Bronchial epithelial cell (primary cell): ENCODE measurements around the gene TEX35. TPM values are rescaled to one million over a fixed set of nuclear protein-coding genes. Genes with fewer than 3 reads are reported as not detected.

Experiments used
- DNase-seq: peaks from one replicate; pipeline ENCODE4 v3.0.0-alpha.2; 2010; ENCODE audit warnings: low read depth
- FAIRE-seq: peaks from 2 replicates; lab custom pipeline; 2011; peaks lifted over from hg19 to GRCh38; lab: Jason Lieb, UNC
- H3K27me3 ChIP-seq: 2 replicates; pipeline ENCODE4 v1.5.1; 2011; ENCODE audit warnings: low read length; ENCODE audit not compliant: control insufficient read depth, insufficient read depth
- H3K36me3 ChIP-seq: 2 replicates; pipeline ENCODE4 v1.5.1; 2011; ENCODE audit warnings: low read length; ENCODE audit not compliant: control insufficient read depth, insufficient read depth
- H3K4me3 ChIP-seq: 2 replicates; pipeline ENCODE4 v1.5.1; 2011; ENCODE audit warnings: mild to moderate bottlenecking, low read depth, low read length, control low read depth
- total RNA-seq: library from RNA; depleted of rRNA; stranded (reverse); fragments of >200 nt; gene quantifications from 2 replicates; pipeline ENCODE4 v1.2.1, GENCODE V29; 2014
- TF ChIP-seq, protein P1 (sequence below): IDR thresholded peaks from 2 replicates; pipeline ENCODE4 v1.5.1; 2011; ENCODE audit warnings: mild to moderate bottlenecking, moderate library complexity, low read length, control low read depth, inconsistent platforms; ENCODE audit not compliant: insufficient read depth, severe bottlenecking

Gene TEX35
- total RNA-seq: not detected in 2 replicates

- no peak for FAIRE-seq
- Histone ChIP-seq H3K4me3 (no peak within 1 kb of the TSS), H3K27me3 (no peaks in the 10 kb centered on the region), H3K36me3 (no peaks in the 10 kb centered on the region)
- no peak for DNase-seq
- TF ChIP-seq, protein P1, sequence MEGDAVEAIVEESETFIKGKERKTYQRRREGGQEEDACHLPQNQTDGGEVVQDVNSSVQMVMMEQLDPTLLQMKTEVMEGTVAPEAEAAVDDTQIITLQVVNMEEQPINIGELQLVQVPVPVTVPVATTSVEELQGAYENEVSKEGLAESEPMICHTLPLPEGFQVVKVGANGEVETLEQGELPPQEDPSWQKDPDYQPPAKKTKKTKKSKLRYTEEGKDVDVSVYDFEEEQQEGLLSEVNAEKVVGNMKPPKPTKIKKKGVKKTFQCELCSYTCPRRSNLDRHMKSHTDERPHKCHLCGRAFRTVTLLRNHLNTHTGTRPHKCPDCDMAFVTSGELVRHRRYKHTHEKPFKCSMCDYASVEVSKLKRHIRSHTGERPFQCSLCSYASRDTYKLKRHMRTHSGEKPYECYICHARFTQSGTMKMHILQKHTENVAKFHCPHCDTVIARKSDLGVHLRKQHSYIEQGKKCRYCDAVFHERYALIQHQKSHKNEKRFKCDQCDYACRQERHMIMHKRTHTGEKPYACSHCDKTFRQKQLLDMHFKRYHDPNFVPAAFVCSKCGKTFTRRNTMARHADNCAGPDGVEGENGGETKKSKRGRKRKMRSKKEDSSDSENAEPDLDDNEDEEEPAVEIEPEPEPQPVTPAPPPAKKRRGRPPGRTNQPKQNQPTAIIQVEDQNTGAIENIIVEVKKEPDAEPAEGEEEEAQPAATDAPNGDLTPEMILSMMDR: no peak
Observed at GRCh38 chr1:178512566-178513277, at the start of gene TEX35. Gene TEX35 (plus strand): TSS chr1:178513109. CDS start chr1:178513189, 80 bp downstream.

- Histone ChIP-seq H3K4me3 (no peak overlapping the region), H3K36me3 (peaks cover 4% of the 10 kb centered on the region), H3K27me3 (no peaks in the 10 kb centered on the region)
- FAIRE-seq (no peak), DNase-seq (no peak)
- TF ChIP-seq, protein P1: no peak
Observed at GRCh38 chr1:178464141-178464540, 48.8 kb upstream of the TEX35 start.

DNA sequence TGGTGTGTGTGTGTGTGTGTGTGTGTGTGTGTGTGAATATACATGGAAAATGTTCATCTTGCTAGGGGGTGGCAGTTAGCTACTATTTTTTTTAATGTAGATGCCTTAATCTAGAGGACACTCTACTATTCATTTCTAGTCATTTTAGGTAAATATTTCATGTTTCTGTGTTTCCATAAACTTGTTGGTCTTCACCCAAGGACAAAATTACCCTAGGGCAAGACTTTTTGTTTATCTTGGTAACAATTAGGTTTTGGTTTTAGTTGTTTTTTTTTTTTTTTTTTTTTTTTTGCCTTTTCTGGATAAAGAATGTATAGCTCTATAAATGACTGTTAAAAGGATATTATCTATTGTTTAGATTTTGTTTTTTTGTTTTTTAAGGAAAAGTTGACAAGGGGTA is 48.3 kb upstream of the TEX35 start:
- H3K27me3 ChIP-seq: no peaks in the 10 kb centered on the region
- FAIRE-seq: no peak

GRCh38 chr1:178465011-178465410 is 47.9 kb upstream of the TEX35 start:
- Histone ChIP-seq H3K4me3 (no peak overlapping the region), H3K36me3 (peaks cover 4% of the 10 kb centered on the region), H3K27me3 (no peaks in the 10 kb centered on the region)
- DNase-seq: peak; percentile 81
- no peak for FAIRE-seq
- TF ChIP-seq, protein P1: no peak

More for the DNA sequence above, 48.3 kb upstream of the TEX35 start:
- TF ChIP-seq, protein P1: no peak
- Histone ChIP-seq H3K4me3 (no peak overlapping the region), H3K36me3 (peaks cover 4% of the 10 kb centered on the region)
- DNase-seq: no peak

DNA sequence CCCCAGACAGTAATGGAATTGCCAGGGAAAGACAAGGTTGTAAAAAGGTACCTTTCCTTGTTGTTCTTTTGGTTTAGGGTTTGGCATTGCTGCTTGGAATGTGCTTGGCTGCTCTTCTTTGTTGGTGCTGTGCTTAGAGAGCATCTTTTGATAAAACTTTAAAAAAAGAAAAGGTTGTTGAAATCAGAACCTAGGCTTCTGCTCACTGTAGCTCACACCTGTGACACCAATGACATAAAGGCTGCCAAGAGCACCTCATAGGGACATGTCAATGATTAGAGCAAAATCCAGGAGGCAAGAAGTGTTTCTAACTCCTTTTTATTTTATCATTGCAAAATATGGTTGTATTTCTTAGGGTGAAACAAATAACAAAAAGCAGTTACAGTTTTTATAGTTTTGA is 45.1 kb upstream of the TEX35 start:
- Histone ChIP-seq H3K27me3 (no peaks in the 10 kb centered on the region), H3K4me3 (no peak overlapping the region), H3K36me3 (peaks cover 8% of the 10 kb centered on the region)
- TF ChIP-seq, protein P1: no peak
- FAIRE-seq: no peak
- no peak for DNase-seq
